ENCODE results near the gene AGPAT2. TPM values are rescaled to one million over a fixed set of nuclear protein-coding genes. Genes with fewer than 3 reads are reported as not detected.

The AGPAT2 gene
- total and polyA plus RNA-seq, 2 of the 4 experiments (the other 2 are of a cell fraction) = 16.1 to 39.5 TPM

DNA sequence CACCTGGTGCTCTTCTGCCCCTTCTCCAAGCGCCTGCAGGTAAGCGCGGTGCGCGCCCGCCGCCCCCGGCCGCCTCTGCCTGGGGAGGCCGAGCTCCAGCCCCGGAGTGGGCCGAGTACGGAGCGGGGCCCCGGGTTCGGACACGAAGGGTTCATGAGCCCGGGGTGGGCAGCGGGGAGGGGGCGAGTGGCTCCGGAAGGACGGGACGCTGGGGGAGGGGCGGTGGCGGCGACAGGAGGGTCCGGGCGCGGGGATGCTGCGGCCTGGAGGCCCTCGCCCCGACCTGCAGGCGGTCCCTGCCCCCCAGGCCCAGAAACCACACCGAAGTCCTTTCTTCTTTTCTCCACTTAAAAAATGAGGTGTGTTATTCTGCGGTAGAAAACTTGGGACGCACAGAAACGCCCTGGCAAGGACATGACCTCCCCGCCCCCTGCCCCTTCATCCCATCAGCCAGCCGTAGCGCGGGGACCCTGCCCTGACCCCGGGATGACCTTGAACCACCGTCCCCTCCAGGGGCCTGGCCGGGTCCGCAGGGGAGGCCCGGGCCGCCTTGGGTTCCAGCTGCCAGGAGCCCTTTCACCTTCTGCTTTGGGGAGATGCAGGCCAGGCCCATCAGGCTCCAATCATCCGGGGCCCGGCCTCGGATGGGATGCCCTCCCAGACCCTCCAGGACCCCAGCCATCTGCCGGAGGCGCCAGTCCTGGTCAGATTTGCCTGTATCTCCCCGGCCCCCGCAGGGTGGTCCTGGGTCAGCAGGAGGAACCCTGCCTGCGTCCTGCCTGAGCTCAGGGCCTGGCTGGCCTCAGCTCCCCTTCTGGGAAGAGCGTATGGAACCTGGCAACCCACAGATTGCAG, 25.7 kb upstream of the AGPAT2 start:
- intact Hi-C loops (cut with micrococcal nuclease) (no loop called here), in situ Hi-C loops (cut with MboI; ENCODE audit: low sequenced_read_pairs) (no loop called here), dilution Hi-C loops (cut with HindIII; ENCODE audit: low sequenced_read_pairs, unreplicated experiment) (no loop called here)
- no peak overlapping the region for H2BK120ac ChIP-seq (ENCODE audit: low read depth, low read length)
- H3K4me2 ChIP-seq (ENCODE audit: low read depth, low read length) = peak overlapping the region; percentile 39; the same call in 1 of the 2 replicates
- no peak overlapping the region for H3K4ac ChIP-seq (ENCODE audit: low read depth, low read length)
- no peak overlapping the region for H4K8ac ChIP-seq (ENCODE audit: low read depth in 2 of 2, low read length in 2 of 2)
- H2AFZ ChIP-seq (replicated peaks; ENCODE audit: low read length, poor library complexity) = peak overlapping the region; percentile 1
- POLR2A ChIA-PET (ENCODE audit: unreplicated experiment) = no interaction called here
- H3K79me1 ChIP-seq (ENCODE audit: low read depth in 1 of 2, low read length in 2 of 2) = no peaks in the 10 kb centered on the region
- peak overlapping the region; percentile 2; the same call in 1 of the 2 replicates for H3K9ac ChIP-seq (ENCODE audit: low read depth, low read length)
- no peaks in the 10 kb centered on the region for H3K9me3 ChIP-seq (ENCODE audit: control insufficient read depth, insufficient read depth, low read length)
- H3K23ac ChIP-seq (ENCODE audit: low read depth, low read length) = no peak overlapping the region
- no peaks in the 10 kb centered on the region for H3K36me3 ChIP-seq (ENCODE audit: control insufficient read depth, insufficient read depth, low read length)
- WGBS, 2 experiments (ENCODE audit: extremely low coverage in 2 of 2, insufficient read length in 1 of 2) = 17% methylated on average over 10 of the region's 56 CpGs; no CpG with 5 or more reads in 1 of the 2 experiments
- no peaks in the 10 kb centered on the region for H4K20me1 ChIP-seq (ENCODE audit: insufficient read depth, low read length)
- no peak overlapping the region for H4K5ac ChIP-seq (ENCODE audit: low read depth, low read length)
- peaks cover 17% of the 10 kb centered on the region for H3K27me3 ChIP-seq (ENCODE audit: control insufficient read depth, insufficient read depth, low read length)
- no peak overlapping the region for H3K18ac ChIP-seq (ENCODE audit: low read depth, low read length)
- TF ChIP-seq POLR2A (IDR thresholded peaks at IDR 0.05; ENCODE audit: low read depth, low read length) (no peak), CTCF (conservative IDR thresholded peaks at IDR 0.05; ENCODE audit: low read depth, low read length) (no peak)
- no peak overlapping the region for H2AK5ac ChIP-seq (ENCODE audit: low read depth, low read length)
- CTCF ChIA-PET = interaction anchor here (0.8 to 1.3 kb wide), 2 partner anchors 14 to 48 kb away, joined by 3 read pairs; no protein-coding TSS in a partner anchor
- ATAC-seq (ENCODE audit: low read depth) (no peak; the same call in 1 of the 2 replicates), DNase-seq (no peak)
- peak overlapping the region; percentile 35 for H2AK9ac ChIP-seq (replicated peaks; ENCODE audit: low read depth, low read length, poor library complexity)
- no TSS peak for BruUV-seq (replicated peaks)
- H3K9me1 ChIP-seq (ENCODE audit: insufficient read depth, low read length) = no peaks in the 10 kb centered on the region
- no peak overlapping the region for H2BK15ac ChIP-seq (ENCODE audit: low read depth, low read length)
- H3K4me1 ChIP-seq (ENCODE audit: control insufficient read depth, insufficient read depth, low read length) = peaks cover 1% of the 10 kb centered on the region; the same call in 1 of the 2 replicates
- no peak overlapping the region for H4K91ac ChIP-seq (ENCODE audit: insufficient read depth, low read depth, low read length)
- H3K27ac ChIP-seq (ENCODE audit: insufficient read depth, low read length) = no peak overlapping the region
- no peak overlapping the region for H2BK20ac ChIP-seq (ENCODE audit: low read depth, low read length)
- no peak overlapping the region for H3K56ac ChIP-seq (ENCODE audit: extremely low read depth, insufficient read depth, low read length)
- no peak overlapping the region for H3K14ac ChIP-seq (replicated peaks; ENCODE audit: low read depth, low read length)
- H2BK5ac ChIP-seq (ENCODE audit: low read depth, low read length, poor library complexity, severe bottlenecking) = no peak overlapping the region
- H3K4me3 ChIP-seq (ENCODE audit: insufficient read depth, low read depth, low read length) = peak overlapping the region; percentile 48

All from IMR-90 (cell line).